ENCODE measurements around the gene INTS7. TPM values are rescaled to one million over a fixed set of nuclear protein-coding genes. Genes with fewer than 3 reads are reported as not detected.

INTS7 gene
- total RNA-seq, 1 donor: 21.3 TPM

GRCh38 chr1:211912038-211912437 is 123.3 kb downstream of the INTS7 start:
- DNase-seq (ENCODE audit: low read depth in 2 of 3, low spot score in 2 of 3): no peak

- DNase-seq (ENCODE audit: low read depth in 2 of 3, low spot score in 2 of 3): peak in 2 of 3 donors; percentile 10 to 46
These were observed 124.4 kb downstream of the INTS7 start for GRCh38 chr1:211910913-211911485.

- DNase-seq (ENCODE audit: low read depth in 2 of 3, low spot score in 2 of 3): peak in 1 of 3 donors; percentile 10
These were observed 125.1 kb downstream of the INTS7 start for GRCh38 chr1:211910113-211910884.

- no peak for DNase-seq (ENCODE audit: low read depth in 2 of 3, low spot score in 2 of 3)
These were observed 126.0 kb downstream of the INTS7 start for GRCh38 chr1:211909395-211909794.

DNA sequence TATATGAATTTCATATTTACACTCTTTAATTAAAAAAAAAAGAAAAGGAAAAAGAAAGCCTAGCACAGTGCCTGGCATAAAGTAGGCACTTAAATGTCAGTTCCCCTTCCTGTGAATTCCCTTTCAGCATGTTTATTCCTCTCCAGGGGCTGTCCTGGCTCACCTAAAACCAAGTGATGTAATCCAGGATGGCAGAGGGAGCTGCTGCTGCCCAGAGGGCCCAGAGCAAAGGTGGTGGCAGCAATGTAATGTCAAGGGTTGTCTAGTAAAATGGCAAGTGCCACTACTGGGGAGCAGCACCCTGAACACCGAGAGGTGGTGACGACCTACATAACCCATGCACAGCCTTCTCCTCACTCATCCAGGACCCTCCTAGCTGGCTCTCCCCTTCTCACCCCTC is 126.4 kb downstream of the INTS7 start:
- no peak for DNase-seq (ENCODE audit: low read depth in 2 of 3, low spot score in 2 of 3)

DNA sequence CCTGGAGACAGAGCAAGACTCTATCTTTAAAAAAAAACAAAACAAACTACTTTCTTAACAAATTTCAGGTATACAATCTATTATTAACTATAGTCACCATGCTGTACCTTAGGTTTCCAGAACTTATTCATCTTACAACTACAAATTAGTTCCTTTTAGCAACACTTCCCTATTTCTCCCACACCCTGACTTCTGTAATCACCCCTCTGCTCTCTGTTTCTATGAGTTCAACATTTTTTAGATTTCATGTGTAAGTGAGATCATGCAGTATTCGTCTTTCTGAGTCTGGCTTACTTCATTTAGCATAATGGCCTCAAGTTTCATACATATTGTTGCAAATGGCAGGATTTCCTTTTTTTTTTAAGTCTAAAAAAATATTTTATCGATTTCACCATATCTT is 126.9 kb downstream of the INTS7 start:
- DNase-seq (ENCODE audit: low read depth in 2 of 3, low spot score in 2 of 3): peak in 1 of 3 donors; percentile 61

- DNase-seq (ENCODE audit: low read depth in 2 of 3, low spot score in 2 of 3): no peak
These were observed 131.7 kb downstream of the INTS7 start for GRCh38 chr1:211903490-211904245.

DNA sequence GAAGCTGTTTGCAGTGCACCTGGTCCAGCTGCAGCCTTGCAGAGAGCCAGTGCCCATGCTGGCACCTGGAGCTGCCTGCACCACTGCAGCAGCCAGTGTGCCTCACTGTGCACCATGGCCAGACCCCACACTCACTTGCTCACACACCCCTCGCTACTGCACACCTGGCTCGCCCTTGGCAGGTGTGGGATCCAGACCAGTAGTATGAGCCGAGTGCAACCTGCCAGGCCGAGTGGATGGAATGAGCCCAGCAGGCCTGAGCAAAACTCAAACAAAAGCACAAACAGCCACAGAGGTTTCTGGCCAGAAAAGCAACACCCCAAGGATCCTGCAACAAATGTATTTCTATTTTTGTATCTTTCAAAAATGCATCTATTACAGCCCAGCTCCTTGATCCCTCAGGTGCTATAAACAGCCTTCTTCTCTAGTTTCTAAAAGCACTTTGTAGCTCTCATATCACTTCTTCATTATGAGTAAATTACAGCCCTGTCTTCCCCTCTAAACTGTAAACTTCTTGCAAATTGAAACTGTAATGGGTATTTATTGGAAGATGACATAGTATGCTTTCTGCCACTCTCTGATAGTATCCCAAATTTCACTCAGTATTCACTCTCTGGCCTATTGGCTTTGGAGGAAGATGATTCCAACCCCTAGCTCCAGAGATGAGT is 132.6 kb downstream of the INTS7 start:
- DNase-seq (ENCODE audit: low read depth in 2 of 3, low spot score in 2 of 3): no peak

- no peak for DNase-seq (ENCODE audit: low read depth in 2 of 3, low spot score in 2 of 3)
These were observed 133.4 kb downstream of the INTS7 start for GRCh38 chr1:211901945-211902344.

DNA sequence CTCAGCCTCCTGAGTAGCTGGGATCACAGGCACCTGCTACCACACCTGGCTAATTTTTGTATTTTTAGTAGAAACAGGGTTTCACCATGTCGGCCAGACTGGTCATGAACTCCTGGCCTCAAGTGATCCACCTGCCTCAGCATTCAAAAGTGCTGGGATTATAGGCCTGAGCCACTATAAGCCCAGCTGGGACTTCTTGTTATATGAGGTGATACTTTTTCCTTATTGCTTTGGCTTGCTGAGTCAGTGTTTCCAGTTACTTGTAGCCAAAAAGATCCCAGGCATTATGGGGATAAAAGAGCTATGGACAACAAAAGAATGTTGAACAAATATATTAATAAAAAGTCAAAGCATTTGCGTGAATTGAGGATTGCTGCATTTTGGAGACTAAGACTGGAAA is 134.9 kb downstream of the INTS7 start:
- no peak for DNase-seq (ENCODE audit: low read depth in 2 of 3, low spot score in 2 of 3)

DNA sequence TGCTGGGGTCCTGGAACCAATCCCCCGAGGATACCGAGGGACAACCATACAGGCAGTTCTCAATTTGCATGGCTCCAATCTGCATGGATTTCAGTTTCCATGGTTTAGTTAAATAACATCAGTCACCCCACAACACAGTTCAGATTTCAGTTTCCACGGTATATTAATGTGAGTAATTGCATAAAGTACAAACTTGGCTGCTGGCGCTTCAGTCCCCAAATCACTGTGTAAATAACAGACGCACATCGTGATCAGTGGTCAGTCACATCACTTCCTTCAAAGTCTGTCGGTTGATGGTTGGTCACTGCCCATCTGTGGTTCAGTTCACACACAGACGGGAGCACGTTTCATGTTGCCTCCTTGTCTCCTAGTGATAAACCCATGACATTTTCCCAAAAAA is 138.4 kb downstream of the INTS7 start:
- no peak for DNase-seq (ENCODE audit: low read depth in 2 of 3, low spot score in 2 of 3)

DNA sequence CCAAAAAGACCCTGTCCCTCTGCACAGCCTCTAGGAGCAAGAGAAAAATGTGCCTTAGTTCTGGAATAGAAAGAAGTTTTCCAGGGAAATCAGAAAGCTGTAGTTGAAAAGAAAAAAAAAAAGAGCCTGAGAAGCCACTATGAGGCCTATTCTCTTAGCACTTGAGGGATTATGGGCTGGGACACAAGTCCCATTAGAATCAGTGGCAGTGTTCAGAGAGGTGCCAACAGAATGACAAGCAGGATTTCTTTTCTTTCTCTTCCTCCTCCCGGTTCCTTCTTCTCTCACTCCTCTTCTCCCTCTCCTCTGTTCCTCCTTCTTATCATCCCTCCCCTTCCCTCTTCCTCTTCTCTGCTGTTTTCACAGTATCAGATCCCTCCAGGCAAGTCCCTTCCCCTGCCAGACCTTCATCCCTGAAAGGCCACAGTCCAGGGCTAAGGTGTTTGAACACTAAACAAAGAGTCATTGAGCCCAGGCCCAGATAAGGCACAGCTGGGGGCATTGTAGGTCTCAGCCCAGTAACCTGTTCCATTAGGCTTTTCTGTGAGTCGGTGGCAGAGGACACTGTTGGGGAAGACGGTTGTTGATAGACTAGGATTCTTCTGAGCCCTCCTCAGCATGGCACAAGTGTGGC is 140.1 kb downstream of the INTS7 start:
- DNase-seq (ENCODE audit: low read depth in 2 of 3, low spot score in 2 of 3): no peak

DNA sequence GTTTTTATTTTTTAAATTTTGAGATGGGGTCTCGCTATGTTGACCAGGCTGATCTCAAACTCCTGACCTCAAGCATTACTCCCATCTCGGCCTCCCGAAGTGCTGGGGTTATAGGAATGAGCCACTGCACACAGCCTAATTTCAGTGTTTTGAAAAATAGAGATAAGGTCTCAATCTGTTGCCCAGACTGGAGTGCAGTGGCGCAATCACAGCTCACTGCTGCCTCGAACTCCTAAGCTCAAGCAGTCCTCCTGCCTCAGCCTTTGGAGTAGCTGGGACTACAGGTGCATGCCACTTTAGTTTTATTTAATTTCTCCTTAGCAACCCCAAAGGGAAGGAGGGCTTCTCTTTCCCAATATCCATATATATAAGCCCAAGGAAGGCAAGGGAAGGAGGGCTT is 141.0 kb downstream of the INTS7 start:
- no peak for DNase-seq (ENCODE audit: low read depth in 2 of 3, low spot score in 2 of 3)

DNA sequence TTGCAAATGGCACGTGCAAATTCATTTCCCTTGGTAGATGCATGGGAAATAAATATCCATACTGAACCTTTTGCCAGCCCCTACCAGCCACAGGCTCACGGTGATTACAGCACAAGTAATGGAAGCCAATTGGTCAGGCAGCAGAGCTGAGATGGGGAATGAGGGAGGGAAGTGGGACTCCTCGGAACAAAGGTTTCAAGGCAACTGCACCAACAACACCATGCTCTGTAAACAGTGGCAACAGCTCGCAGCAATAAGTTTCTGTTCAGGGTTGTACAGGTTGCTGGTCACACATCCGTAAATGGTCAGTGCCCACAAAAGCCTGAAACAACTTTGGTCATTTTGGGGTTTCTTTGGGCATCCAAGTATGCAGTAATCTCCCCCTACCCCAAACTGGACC is 142.1 kb downstream of the INTS7 start:
- no peak for DNase-seq (ENCODE audit: low read depth in 2 of 3, low spot score in 2 of 3)

- no peak for DNase-seq (ENCODE audit: low read depth in 2 of 3, low spot score in 2 of 3)
These were observed 142.8 kb downstream of the INTS7 start for GRCh38 chr1:211892577-211892976.

GRCh38 chr1:211891708-211892107 is 143.6 kb downstream of the INTS7 start:
- DNase-seq (ENCODE audit: low read depth in 2 of 3, low spot score in 2 of 3): no peak

Small RNAs within 50 kb of the gene (small RNA-seq; reads per million reads assigned to genes)
- gene MIR3122: not detected
- gene RF00568: not detected

Other genes starting within 250 kb of the INTS7 start
- gene LPGAT1, start 204.8 kb downstream of the INTS7 start, total RNA-seq: 18.0 TPM
- 7.3 TPM for gene DTL, start 191 bp upstream of the INTS7 start, total RNA-seq
- gene PPP2R5A, start 249.9 kb upstream of the INTS7 start, total RNA-seq: 21.8 TPM